ENCODE measurements around the gene TMEM59L. TPM values are rescaled to one million over a fixed set of nuclear protein-coding genes. Genes with fewer than 3 reads are reported as not detected.

The TMEM59L gene
- polyA plus RNA-seq, 6 donors from 2014 or later: not detected

DNA sequence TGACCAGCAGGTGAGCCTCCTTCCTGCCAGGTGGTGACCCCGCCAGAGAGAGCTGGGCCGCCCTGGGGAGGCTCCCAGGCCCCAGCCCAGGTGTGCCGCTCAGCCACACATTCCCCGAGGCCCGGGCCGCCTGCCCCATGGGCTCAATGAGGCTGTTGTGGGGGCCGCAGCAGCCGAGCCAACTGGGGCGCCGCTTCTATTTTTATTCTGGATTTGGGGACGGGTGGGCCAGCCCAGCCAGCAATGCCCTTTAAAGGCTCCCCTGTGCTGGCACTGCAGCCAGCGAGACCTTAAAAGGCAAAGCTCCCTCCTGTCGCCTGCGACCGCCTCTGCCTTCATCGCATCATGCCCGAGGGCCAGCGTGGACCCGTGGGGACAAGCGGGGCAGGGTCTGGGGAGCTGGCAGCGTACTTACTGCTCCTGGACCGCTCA lies 53.1 kb downstream of the TMEM59L start:
- H3K36me3 Mint-ChIP-seq: peaks cover 0 to 8% of the 10 kb centered on the region in 2 donors
- H3K27ac Mint-ChIP-seq: no peak overlapping the region
- H3K4me3 Mint-ChIP-seq: peak overlapping the region in 1 of 8 donors; percentile 24
- H3K4me1 Mint-ChIP-seq: peaks cover 11 to 19% (median 12%) of the 10 kb centered on the region in 3 donors
- no peaks in the 10 kb centered on the region for H3K27me3 Mint-ChIP-seq
- no peaks in the 10 kb centered on the region for H3K9me3 Mint-ChIP-seq
- DNase-seq: no peak
- ATAC-seq (ENCODE audit: low read depth in 2 of 2): no peak

DNA sequence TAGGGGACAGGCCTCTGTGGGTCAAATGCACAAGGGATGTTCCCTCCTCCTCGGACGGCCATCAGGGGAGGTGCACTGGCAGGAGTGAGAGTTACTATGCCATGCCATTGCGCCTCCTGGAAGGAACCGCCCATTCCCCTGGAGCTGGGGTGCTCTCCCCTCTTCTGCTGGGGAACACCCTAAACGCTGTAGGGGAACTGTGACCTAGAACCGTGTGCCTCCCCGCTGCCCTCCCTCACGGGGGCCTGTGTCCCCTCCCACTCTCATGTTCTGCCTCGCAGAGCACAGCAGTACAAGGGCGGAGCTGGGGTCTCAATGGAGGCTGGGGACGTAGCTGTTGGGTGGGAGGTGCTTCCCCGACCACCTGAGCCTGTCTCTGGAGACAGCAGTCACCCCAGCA lies 53.6 kb downstream of the TMEM59L start:
- DNase-seq: peak; percentile 33
- peak overlapping the region in 1 of 8 donors; percentile 12 for H3K4me3 Mint-ChIP-seq
- peak overlapping the region in 1 of 6 donors; percentile 37 for H3K27ac Mint-ChIP-seq

DNA sequence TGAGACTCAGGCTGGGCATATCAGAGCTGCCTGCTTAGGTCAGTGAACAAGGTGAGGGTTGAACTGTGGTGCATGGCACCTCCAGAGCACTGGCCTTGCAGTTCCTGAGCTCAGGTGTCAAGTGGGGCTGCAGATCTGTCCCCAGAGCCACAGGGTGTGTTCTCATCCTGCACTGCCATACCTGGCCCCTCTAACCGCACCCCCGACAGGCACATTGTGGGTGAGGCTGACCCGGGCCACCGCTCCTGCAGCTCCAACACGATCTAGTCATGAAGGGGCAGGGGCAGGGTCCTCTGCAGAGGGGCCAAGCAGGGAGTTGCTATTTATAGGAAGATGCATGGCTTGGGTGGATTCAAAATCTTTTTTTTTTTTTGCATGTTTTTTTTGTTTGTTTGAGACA lies 54.1 kb downstream of the TMEM59L start:
- peaks cover 0 to 8% of the 10 kb centered on the region in 2 donors for H3K36me3 Mint-ChIP-seq
- ATAC-seq (ENCODE audit: low read depth in 2 of 2) (no peak), DNase-seq (no peak)
- H3K4me3 Mint-ChIP-seq: no peak overlapping the region
- H3K27me3 Mint-ChIP-seq: no peaks in the 10 kb centered on the region
- peaks cover 6 to 12% (median 11%) of the 10 kb centered on the region in 3 donors for H3K4me1 Mint-ChIP-seq
- H3K27ac Mint-ChIP-seq: peak overlapping the region in 1 of 6 donors; percentile 44
- H3K9me3 Mint-ChIP-seq: no peaks in the 10 kb centered on the region

More for the DNA sequence above, 53.6 kb downstream of the TMEM59L start:
- no peaks in the 10 kb centered on the region for H3K9me3 Mint-ChIP-seq
- ATAC-seq (ENCODE audit: low read depth in 2 of 2): peak; percentile 84 to 87
- peaks cover 9 to 14% (median 12%) of the 10 kb centered on the region in 3 donors for H3K4me1 Mint-ChIP-seq
- no peaks in the 10 kb centered on the region for H3K27me3 Mint-ChIP-seq
- H3K36me3 Mint-ChIP-seq: peaks cover 0 to 8% of the 10 kb centered on the region in 2 donors

DNA sequence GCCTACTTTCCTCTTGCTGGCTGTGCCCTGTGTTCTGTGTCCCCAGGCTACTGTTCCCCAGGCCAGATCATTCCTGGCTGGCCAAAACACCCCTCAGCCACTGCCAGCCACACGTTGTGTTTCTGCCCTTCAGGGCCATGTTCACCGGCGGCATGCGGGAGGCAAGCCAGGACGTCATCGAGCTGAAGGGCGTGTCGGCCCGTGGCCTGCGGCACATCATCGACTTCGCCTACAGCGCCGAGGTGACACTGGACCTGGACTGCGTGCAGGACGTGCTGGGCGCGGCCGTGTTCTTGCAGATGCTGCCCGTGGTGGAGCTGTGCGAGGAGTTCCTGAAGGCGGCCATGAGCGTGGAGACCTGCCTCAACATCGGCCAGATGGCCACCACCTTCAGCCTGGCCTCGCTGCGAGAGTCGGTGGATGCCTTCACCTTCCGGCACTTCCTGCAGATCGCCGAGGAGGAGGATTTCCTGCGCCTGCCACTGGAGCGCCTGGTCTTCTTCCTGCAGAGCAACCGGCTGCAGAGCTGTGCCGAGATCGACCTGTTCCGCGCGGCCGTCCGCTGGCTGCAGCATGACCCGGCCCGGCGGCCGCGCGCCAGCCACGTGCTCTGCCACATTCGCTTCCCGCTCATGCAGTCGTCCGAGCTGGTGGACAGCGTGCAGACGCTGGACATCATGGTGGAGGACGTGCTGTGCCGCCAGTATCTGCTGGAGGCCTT lies 55.0 kb downstream of the TMEM59L start:
- Mint-ChIP-seq H3K4me3 (peak overlapping the region in 1 of 8 donors; percentile 56), H3K4me1 (peaks cover 6 to 12% (median 11%) of the 10 kb centered on the region in 3 donors), H3K9me3 (no peaks in the 10 kb centered on the region), H3K36me3 (peaks cover 0 to 8% of the 10 kb centered on the region in 2 donors), H3K27me3 (no peaks in the 10 kb centered on the region), H3K27ac (no peak overlapping the region)
- DNase-seq (no peak), ATAC-seq (ENCODE audit: low read depth in 2 of 2) (no peak)

DNA sequence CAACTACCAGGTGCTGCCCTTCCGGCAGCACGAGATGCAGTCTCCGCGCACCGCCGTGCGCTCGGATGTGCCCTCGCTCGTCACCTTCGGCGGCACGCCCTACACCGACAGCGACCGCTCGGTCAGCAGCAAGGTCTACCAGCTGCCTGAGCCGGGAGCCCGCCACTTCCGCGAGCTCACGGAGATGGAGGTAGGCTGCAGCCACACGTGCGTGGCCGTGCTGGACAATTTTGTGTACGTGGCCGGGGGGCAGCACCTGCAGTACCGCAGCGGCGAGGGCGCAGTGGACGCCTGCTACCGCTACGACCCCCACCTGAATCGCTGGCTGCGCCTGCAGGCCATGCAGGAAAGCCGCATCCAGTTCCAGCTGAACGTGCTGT lies 55.6 kb downstream of the TMEM59L start:
- Mint-ChIP-seq H3K9me3 (no peaks in the 10 kb centered on the region), H3K36me3 (peaks cover 0 to 8% of the 10 kb centered on the region in 2 donors), H3K27me3 (no peaks in the 10 kb centered on the region), H3K27ac (no peak overlapping the region), H3K4me3 (no peak overlapping the region), H3K4me1 (peaks cover 6 to 12% (median 11%) of the 10 kb centered on the region in 3 donors)
- DNase-seq (no peak), ATAC-seq (ENCODE audit: low read depth in 2 of 2) (no peak)

DNA sequence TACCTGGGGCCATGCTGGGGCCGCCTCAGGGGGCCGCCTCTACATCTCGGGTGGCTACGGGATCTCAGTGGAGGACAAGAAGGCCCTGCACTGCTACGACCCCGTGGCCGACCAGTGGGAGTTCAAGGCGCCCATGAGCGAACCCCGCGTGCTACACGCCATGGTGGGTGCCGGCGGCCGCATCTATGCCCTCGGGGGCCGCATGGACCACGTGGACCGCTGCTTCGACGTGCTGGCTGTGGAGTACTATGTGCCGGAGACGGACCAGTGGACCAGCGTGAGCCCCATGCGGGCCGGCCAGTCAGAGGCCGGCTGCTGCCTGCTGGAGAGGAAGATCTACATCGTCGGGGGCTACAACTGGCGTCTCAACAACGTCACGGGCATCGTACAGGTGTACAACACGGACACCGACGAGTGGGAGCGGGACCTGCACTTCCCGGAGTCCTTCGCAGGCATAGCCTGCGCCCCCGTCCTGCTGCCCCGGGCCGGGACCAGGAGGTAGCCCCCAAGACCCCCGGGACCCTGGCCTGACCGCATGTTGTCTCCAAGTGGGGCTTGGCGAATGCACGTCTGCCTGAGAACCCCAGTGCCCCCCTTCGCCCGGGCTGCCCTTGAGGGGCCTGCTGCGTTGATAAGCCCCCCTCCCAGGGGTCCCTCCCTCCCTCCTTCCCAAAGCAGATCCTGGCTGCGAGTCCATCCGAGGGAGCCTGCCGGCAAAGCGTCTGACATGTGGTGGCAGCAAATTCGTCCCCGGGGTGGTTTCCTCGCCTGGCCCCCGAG lies 56.3 kb downstream of the TMEM59L start:
- Mint-ChIP-seq H3K4me1 (peaks cover 2 to 11% (median 10%) of the 10 kb centered on the region in 3 donors), H3K9me3 (no peaks in the 10 kb centered on the region), H3K36me3 (peaks cover 0 to 8% of the 10 kb centered on the region in 2 donors), H3K27ac (no peak overlapping the region), H3K27me3 (no peaks in the 10 kb centered on the region), H3K4me3 (no peak overlapping the region)
- DNase-seq (no peak), ATAC-seq (ENCODE audit: low read depth in 2 of 2) (no peak)

DNA sequence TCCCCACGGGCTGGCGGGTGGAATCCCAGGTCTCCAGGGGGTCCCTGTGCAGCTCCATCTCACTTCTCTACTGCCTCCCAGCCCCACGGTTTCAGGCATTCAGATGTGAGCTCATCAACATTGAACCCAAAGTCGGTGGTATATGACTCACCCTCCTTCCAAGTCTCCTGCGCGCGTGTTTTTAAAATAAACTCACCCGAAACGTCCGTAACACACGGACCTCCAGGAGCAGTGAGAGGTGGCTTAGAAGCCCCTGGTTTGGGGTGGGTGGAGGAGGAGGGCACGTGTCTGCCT lies 56.8 kb downstream of the TMEM59L start:
- peaks cover 0 to 8% of the 10 kb centered on the region in 2 donors for H3K36me3 Mint-ChIP-seq
- no peak overlapping the region for H3K4me3 Mint-ChIP-seq
- peaks cover 0 to 11% (median 10%) of the 10 kb centered on the region in 3 donors for H3K4me1 Mint-ChIP-seq
- no peak for DNase-seq
- no peak for ATAC-seq (ENCODE audit: low read depth in 2 of 2)
- H3K27ac Mint-ChIP-seq: peak overlapping the region in 1 of 6 donors; percentile 76
- H3K27me3 Mint-ChIP-seq: no peaks in the 10 kb centered on the region
- H3K9me3 Mint-ChIP-seq: no peaks in the 10 kb centered on the region

DNA sequence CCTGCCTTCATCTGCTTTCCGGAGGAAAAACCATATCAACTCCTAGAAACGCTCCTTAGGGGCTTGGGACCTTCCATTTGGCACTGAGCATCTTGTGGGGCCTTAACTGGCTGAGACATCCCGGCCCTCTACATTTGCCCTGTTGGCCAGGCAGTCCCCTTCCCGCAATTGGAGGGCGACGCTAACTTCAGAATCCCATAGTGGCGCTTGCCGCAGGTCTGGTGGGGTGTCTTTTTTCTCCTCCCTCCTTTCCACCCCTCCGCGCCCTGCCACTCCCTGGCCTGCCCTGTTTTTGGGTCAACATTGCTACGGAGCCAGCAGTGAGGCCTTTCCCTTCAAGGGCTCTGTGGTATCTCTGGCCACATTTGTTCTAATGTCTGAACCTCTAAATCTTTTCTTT lies 57.2 kb downstream of the TMEM59L start:
- Mint-ChIP-seq H3K27ac (peak overlapping the region in 3 of 6 donors; percentile 33 to 76 (median 63)), H3K4me1 (peaks cover 0 to 11% (median 10%) of the 10 kb centered on the region in 3 donors), H3K4me3 (no peak overlapping the region), H3K36me3 (peaks cover 0 to 8% of the 10 kb centered on the region in 2 donors), H3K27me3 (no peaks in the 10 kb centered on the region), H3K9me3 (no peaks in the 10 kb centered on the region)
- no peak for ATAC-seq (ENCODE audit: low read depth in 2 of 2)
- DNase-seq: no peak

DNA sequence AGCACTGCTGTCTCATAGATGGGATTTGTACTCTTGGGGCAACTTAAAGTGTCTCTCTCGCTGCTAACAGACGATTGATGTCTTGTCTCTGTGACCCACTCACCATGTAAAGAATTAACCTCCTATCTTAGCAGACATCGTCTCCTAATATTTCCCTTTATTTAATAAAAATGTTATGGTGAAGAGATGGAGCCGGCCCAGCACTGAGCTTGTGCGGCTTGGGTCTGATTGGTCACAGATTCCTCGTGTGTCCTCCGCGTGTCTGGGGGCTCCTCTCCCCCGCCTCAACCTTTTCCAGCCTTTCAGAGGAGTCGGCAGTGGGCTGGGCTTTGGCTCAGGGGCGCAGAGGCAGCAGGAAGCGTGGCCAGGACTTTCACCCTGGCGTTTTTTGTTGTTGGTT lies 57.6 kb downstream of the TMEM59L start:
- Mint-ChIP-seq H3K27ac (peak overlapping the region in 1 of 6 donors; percentile 63), H3K27me3 (no peaks in the 10 kb centered on the region), H3K36me3 (peaks cover 0 to 8% of the 10 kb centered on the region in 2 donors), H3K4me3 (no peak overlapping the region), H3K9me3 (no peaks in the 10 kb centered on the region), H3K4me1 (peaks cover 0 to 11% (median 10%) of the 10 kb centered on the region in 3 donors)
- DNase-seq: no peak
- ATAC-seq (ENCODE audit: low read depth in 2 of 2): no peak

Other genes starting within 250 kb of the TMEM59L start
- not detected for gene GDF15, start 226.7 kb upstream of the TMEM59L start, polyA plus RNA-seq (ENCODE audit: low read depth in 6 of 6)
- 10 to 100 TPM in 4 of 6 donors, 1 to 10 TPM in 1, under 1 TPM in 1; 0.17 to 30.8 (median 17.9) TPM for gene LRRC25, start 215.2 kb upstream of the TMEM59L start, polyA plus RNA-seq (ENCODE audit: low read depth in 6 of 6)
- gene SSBP4, start 193.5 kb upstream of the TMEM59L start, polyA plus RNA-seq (ENCODE audit: low read depth in 6 of 6): 10 to 100 TPM; 54.7 to 78.0 (median 61.8) TPM
- 10 to 100 TPM in 2 of 6 donors, 1 to 10 TPM in 4; 6.3 to 12.2 (median 8.6) TPM for gene ISYNA1, start 174.7 kb upstream of the TMEM59L start, polyA plus RNA-seq (ENCODE audit: low read depth in 6 of 6)
- gene ELL, start 90.8 kb upstream of the TMEM59L start, polyA plus RNA-seq (ENCODE audit: low read depth in 6 of 6): 10 to 100 TPM in 5 of 6 donors, 1 to 10 TPM in 1; 7.0 to 19.3 (median 14.6) TPM
- gene FKBP8, start 69.3 kb upstream of the TMEM59L start, polyA plus RNA-seq (ENCODE audit: low read depth in 6 of 6): 100 to 1,000 TPM in 1 of 6 donors, 10 to 100 TPM in 5; 69.8 to 100 (median 71.6) TPM
- gene KXD1, start 55.0 kb upstream of the TMEM59L start, polyA plus RNA-seq (ENCODE audit: low read depth in 6 of 6): 100 to 1,000 TPM in 1 of 6 donors, 10 to 100 TPM in 5; 75.3 to 108 (median 84.5) TPM
- gene UBA52, start 41.0 kb upstream of the TMEM59L start, polyA plus RNA-seq (ENCODE audit: low read depth in 6 of 6): 1,000 to 10,000 TPM; 1,188 to 1,782 (median 1,685) TPM
- gene REX1BD, start 24.1 kb upstream of the TMEM59L start, polyA plus RNA-seq (ENCODE audit: low read depth in 6 of 6): 100 to 1,000 TPM in 2 of 6 donors, 10 to 100 TPM in 4; 76.0 to 107 (median 91.9) TPM
- 1 to 10 TPM in 2 of 6 donors, under 1 TPM in 2, not detected in 2; 0.44 to 7.0 (median 0.97) TPM for gene CRLF1, start 6.1 kb upstream of the TMEM59L start, polyA plus RNA-seq (ENCODE audit: low read depth in 6 of 6)
- 1 to 10 TPM in 5 of 6 donors, not detected in 1; 2.0 to 3.7 (median 3.6) TPM for gene KLHL26, start 24.2 kb downstream of the TMEM59L start, polyA plus RNA-seq (ENCODE audit: low read depth in 6 of 6)
- gene CRTC1, start 70.8 kb downstream of the TMEM59L start, polyA plus RNA-seq (ENCODE audit: low read depth in 6 of 6): 1 to 10 TPM in 5 of 6 donors, not detected in 1; 1.4 to 2.4 (median 1.4) TPM
- under 1 TPM in 1 of 6 donors, not detected in 5; 0.36 TPM for gene COMP, start 178.4 kb downstream of the TMEM59L start, polyA plus RNA-seq (ENCODE audit: low read depth in 6 of 6)
- gene UPF1, start 219.1 kb downstream of the TMEM59L start, polyA plus RNA-seq (ENCODE audit: low read depth in 6 of 6): 10 to 100 TPM in 3 of 6 donors, 1 to 10 TPM in 3; 2.2 to 21.3 (median 10.0) TPM

All from naive B cell (primary cell).